T-helper 1 cell (primary cell): Measurements from ENCODE around the gene CPNE8.

ENCODE experiments used
- DNase-seq, 5 donors: peaks; one replicate each; pipeline ENCODE4 v3.0.0-alpha.2; 2012 to 2020

Gene CPNE8

DNA sequence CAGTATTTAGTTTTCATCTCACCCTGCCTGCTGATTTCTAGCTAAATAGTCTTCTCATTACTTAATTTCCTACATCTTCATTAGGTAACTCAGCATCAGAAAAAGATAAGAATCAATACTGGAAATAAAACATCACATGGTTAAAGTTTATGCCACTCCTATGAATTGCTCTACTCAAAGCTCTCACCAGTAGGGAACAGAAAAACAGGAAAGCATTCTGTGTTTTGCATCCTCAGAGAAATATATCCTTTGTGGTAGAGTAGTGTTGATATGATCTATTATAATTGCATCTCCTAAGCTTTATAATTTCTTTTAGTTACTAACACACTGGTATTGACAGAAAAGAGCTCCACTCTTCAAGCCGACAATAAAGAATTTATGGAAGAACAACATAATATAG is 9.9 kb downstream of the CPNE8 start:
- no peak for DNase-seq

DNA sequence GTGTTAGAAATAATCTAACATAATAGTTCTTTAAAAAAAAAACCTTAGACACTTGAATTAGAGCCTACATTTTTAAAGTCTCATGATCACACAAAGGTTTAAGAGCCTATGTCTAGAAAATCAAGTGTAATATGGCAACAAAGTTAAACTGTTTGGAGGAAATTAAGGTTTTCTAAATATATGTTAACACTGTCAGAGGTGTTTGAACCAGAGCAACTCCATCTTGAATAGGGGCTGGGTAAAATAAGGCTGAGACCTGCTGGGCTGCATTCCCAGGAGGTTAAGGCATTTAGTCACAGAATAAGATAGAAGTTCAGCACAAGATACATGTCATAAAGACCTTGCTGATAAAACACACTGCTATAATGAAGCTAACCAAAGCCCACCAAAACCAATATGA is 12.4 kb downstream of the CPNE8 start:
- no peak for DNase-seq

GRCh38 chr12:38892087-38892786 is 13.2 kb downstream of the CPNE8 start:
- no peak for DNase-seq

- no peak for DNase-seq
These were observed 15.1 kb downstream of the CPNE8 start for GRCh38 chr12:38890102-38890855.

GRCh38 chr12:38889297-38889815 is 16.0 kb downstream of the CPNE8 start:
- DNase-seq, result no peak

GRCh38 chr12:38887770-38888169 is 17.6 kb downstream of the CPNE8 start:
- no peak for DNase-seq

- no peak for DNase-seq
These were observed 18.5 kb downstream of the CPNE8 start for GRCh38 chr12:38886931-38887330.

DNA sequence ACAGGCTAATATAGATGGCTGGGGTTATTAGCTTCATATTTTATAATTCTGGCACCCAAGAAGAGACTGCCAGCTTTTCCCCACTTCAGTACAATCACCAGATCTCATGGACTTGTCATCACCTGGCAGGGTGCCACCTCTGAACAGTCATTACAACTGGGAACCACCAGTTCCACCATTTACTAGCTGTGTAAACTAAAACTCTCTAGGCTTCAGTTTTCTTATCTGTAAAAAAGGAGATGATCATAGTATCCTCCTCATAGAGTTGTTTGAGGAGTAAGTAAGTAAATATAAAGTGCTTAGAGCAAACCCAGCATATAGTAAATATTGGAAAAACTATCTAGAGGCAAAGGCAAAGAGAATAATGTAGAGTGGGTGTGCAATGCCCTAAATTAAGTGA is 19.3 kb downstream of the CPNE8 start:
- no peak for DNase-seq

GRCh38 chr12:38884666-38885065 is 20.7 kb downstream of the CPNE8 start:
- DNase-seq, result no peak

DNA sequence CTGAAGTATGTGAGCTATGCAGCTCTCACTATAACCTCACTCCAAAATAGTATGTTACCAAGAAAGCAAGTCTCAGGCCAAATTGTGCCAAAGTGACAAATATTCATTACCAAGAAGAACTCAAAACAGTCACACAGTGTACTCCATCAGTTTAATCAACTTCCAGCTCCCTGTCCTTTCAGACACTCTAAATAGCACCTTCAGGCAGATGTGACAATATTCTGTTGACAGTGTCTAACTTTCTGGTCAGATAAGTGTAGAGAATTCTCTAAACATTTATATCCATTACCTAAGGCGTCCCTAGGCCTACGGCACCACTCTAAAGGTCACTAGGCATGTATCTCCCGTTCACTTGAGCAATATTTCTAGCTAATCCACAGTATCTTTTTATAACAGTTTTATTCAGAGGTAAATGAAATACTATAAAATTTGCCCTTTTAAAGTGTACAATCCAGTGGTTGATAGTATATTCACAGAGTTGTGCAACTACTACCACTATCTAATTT is 21.7 kb downstream of the CPNE8 start:
- no peak for DNase-seq

GRCh38 chr12:38880288-38880687 is 25.1 kb downstream of the CPNE8 start:
- no peak for DNase-seq

DNA sequence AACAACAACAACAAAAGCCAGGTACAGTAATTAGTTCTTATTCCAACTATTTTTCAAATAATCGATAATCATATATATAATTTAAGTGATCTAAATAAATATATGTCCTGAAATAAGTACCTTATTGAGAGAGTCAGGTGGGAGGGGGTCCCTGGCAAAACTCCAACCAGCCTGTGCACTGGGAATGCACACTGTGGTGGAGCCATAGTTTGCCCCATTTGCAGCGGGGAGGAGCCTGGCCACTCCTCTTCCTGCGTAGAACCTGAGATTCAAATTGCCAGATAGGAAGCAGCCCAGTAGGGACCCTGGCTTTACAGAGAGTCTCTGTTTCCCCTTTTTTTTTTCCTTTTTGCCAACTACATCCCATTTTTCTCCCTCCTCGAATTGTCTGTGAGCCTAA is 26.4 kb downstream of the CPNE8 start:
- DNase-seq, result no peak

DNA sequence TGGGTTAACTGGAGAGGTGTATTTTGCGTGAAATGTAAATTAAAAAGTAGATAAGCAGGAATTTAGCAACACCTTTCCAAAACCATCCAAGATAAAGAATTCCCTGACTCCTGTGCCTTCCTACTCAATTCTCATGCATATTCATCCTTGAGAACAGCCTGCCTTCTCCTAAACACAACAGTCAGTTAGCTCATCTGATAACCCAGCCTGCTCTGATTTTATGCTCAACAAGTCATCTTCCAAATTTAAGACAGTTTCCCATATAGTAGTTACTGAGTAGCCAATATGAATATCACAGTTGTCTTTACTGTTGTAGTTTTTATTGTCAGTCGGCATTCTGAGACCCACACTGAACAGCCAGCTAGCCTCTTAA is 27.1 kb downstream of the CPNE8 start:
- DNase-seq, result no peak

DNA sequence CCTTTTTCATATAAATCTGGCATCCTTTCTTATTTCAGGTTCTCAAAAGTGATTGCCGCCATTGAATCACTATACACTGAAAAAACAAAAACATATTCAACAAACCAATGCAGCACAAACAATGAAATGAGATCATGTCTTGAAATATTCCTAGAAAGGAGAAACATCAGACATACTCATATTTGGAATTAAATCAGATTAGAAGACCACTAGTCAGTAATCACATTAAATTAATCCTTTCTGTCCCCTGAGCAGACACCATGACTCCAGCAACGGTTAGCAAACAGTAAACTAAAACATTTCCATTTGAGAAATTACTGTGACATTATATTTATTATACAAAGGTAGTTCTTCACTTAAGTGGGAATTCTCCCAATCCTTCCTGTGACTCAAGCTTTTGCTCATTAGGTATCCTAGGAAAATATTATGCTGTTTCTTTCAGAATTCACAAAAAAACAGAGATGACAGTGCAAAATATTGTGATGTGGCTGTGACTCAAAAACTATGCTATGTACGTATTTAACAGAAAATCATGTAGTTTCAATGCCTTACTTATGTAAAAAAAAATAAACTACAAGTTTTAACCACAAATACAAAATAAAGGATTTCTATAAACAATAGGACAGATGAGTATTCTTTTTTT is 29.7 kb downstream of the CPNE8 start:
- no peak for DNase-seq

- DNase-seq, result no peak
These were observed 32.8 kb downstream of the CPNE8 start for GRCh38 chr12:38872561-38872960.

DNA sequence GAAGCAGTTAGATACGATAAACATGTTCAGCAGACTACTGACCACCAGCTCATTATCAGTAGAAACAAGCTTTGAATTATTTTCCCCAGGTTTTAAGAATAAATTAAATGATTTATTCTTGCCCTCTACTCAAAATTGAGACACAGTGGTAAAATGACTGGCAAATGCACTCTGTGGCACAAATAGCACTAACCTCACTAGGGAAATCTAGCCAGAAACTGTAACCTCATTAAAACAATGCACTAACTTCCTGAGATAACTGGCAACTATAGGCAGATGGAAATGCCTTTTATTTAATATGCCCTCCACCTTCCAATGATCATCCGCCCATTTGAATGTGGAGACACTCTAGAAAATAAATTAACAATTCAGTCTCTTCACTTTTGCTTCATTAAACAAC is 33.2 kb downstream of the CPNE8 start:
- DNase-seq, result no peak

DNA sequence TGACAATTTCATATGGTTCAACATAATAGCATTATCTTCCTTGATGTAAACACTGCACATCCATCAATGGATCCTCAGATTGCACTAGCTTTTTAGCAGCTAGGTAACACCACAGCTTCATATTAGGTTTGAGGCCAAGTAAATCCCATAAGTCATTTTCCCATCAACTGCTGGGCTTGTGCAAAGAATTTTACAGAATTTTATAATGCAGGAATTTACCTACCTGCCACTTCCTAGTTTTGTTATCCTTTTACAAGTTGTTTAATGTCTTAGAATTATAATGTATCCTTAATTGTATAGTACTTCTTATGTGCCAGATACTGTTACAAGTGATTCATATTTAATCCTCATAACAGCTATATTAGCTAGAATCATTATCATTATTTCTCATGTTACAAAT is 36.4 kb downstream of the CPNE8 start:
- no peak for DNase-seq

- DNase-seq, result no peak
These were observed 54.9 kb downstream of the CPNE8 start for GRCh38 chr12:38850461-38850860.

DNA sequence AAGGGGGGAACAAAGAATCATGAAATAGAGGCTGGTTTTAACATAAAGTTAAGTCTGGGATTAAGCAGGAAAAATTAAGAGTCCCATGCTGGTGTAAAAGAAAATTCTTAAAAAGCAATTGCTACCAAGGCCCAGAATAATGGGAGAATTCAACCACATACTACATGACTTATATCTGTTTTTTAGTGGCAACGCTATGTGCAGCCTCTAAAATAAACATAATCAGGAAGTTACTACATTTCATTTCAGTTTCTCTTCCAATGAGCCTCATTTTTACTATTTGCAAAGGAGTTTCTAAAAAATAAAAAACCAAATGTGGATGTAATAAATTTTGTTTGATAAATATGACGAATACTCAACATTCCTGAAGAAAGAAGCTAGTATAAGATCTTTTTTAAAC is 58.1 kb downstream of the CPNE8 start:
- no peak for DNase-seq

DNA sequence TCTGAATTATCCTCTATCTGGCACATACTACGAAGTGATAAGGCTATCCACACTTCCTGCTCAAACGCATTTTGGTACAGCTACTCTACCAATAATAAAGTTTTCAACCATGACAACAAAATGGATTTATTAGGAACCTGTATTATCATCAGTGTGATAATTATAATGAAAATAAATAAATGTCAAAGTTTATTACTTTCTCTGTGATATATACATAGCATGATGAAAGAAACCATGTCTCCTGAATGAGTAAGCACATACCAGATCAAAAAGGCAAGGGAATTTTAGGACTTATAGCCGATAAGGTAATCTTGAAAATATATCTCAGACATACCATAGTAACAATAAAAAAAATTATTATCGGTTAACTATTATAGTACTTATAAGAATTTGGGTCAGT is 61.1 kb downstream of the CPNE8 start:
- no peak for DNase-seq

GRCh38 chr12:38838056-38838850 is 67.1 kb downstream of the CPNE8 start:
- DNase-seq, result no peak

DNA sequence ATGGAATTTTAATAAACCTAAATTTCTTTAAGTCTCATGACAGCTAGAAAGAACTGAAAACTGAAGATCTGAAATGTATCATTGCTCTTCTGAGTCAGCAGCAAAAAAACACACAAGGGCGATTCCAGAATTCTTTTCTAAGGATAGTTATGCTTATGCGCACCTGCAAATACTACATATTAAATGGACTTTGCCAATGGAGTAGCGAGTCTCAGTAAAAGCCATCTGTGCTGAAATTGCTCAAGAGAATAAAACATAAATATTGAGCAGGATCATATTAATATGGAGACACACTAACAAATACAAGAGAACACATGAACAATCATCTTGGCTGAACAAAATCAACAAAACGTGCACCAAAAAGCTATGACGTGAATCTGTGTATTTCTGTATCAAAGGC is 73.7 kb downstream of the CPNE8 start:
- DNase-seq, result no peak

GRCh38 chr12:38825006-38825405 is 80.4 kb downstream of the CPNE8 start:
- no peak for DNase-seq
